D341Med (cell line): ENCODE measurements around the gene CLCF1.

Source experiments
- DNase-seq: peaks from one replicate; pipeline ENCODE4 v3.0.0; 2012; ENCODE audit warnings: low spot score

Gene CLCF1

DNA sequence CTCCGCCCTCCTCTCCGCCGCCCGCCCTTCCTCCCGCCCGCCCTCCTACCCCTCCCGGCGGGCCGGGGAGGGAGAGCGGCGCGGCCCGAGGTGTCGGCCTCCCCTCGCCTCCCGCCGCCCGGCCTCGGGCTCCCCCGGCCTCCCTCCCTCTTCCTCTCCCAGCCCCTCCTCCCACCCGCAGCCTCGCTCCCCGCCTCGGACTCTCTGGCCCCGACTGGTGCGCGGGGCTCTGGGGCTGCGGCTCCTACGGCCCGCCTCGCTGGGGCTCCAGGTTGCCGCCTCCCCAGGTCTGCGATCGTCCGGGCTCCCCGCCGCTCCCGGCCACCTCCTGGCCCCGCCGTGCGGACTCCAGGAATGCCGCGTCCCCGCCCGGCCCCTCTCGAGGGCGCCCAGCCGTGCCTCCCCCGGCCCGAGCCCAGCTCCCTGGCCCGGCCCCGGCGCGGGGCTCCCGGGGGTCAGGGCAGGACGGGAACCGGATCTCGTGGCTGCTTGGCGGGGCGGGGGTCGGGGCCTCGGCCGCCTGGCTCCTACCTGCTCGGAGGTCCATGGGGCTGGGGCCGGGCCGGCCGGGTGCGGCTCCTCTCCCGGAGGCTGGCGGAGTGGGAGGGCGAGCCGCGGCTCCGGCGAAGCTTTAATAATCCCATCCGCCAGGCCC lies at the start of gene CLCF1:
TSS of gene CLCF1 (minus strand) at position 606 of the 655 bp plus-strand sequence. CDS start at position 547, 59 bp downstream.
- DNase-seq: peak; percentile 78

DNA sequence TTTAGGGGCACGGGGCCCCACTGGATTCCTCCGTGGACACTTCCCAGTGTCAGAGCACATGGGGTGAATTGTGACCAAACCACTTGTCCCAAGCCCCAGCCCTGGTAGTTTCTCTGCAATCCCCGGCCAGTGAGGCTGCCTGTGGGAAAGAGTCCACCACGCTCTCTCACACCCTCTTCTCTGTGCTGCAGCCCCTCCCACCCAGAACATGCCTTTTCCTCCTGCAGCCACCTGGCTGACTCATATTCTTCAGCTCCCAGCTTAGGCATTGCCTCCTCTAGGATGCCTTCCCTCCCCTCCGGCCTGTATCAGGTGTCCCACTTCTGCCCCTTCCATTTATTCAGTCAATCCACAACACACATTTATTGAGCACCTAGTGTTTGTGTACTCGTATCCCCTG lies 49.5 kb upstream of the CLCF1 start:
- no peak for DNase-seq

DNA sequence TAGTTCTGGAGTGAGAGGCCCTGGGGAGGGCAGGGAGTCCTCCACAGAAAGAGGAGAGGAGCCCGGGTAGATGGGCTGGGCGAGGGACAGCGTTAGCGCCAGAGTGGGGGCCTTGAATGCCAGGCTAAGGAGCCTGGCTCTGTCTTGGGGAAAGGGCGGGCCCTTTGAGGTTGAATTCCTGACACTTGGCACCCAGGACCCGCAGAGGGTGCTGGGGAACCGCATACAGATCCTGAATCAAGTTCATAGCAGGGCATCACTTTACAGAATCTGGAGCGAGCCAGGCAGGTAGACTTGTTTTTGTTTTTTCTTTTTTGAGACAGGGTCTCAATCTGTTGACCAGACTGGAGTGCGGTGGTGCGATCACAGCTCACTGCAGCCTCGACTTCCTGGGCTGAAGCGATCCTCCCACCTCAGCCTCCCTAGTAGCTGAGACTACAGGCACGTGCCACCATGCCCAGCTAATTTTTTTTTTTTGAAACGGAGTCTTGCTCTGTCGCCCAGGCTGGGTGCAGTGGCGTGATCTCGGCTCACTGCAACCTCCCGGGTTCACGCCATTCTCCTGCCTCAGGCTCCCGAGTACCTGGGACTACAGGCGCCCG lies 48.1 kb upstream of the CLCF1 start:
- no peak for DNase-seq

DNA sequence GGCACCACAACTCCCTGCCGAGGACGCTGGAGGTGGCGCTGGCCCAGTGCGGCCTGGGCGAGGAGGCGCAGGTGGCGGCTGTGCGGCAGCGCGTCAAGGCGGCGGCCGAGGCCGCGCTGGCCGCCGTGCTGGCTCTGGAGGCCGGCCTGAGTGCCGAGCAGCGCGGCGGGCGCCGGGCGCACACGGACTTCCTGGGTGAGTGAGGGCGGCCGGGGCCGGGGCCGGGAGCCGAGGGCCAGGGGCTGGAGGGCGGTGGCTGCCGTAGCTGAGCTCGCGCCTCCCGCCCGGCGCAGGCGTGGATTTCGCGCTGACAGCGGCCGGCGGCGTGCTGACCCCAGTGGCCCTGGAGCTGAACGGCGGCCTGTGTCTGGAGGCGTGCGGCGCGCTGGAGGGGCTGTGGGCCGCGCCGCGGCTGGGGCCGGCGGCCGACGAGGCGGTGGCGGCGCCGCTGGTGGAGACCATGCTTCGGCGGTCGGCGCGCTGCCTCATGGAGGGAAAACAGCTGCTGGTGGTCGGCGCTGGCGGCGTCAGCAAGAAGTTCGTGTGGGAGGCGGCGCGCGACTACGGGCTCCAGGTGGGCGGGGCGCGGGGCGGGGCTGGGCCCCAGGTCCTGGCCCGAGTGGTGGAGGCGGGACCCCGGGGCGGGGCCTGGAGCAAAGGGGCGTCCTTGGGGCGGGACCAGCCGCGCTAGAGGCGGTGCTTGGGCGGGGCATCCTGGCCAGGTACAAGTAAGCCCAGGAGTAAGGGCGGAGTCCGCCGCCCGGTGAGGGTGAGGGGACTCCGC lies 47.4 kb upstream of the CLCF1 start:
- peak; percentile 98 for DNase-seq

DNA sequence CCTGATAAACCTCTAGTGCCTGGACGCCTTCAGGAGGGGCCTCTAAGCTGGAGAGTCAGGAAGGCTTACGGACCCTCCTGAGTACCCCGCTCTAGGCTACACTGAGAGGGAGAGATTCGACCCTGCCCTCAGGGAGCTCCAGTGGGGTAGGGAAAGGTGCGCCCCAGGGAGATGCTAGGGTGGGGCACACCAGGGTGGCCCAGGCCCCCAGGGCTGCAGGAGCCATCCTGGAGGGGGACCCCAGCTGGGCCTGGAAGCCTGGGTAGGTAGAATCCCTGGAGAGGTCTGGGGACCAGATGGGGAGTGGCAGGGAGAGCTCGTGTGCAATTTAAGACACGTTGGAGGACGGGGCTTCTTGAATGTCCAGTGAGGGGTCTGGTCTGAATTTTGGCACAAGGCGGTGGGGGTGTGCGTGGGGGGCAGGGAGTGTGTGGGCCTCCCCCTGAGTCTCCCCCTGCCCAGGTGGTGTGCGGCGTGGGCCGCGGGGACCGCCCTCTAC lies 46.8 kb upstream of the CLCF1 start:
- no peak for DNase-seq

DNA sequence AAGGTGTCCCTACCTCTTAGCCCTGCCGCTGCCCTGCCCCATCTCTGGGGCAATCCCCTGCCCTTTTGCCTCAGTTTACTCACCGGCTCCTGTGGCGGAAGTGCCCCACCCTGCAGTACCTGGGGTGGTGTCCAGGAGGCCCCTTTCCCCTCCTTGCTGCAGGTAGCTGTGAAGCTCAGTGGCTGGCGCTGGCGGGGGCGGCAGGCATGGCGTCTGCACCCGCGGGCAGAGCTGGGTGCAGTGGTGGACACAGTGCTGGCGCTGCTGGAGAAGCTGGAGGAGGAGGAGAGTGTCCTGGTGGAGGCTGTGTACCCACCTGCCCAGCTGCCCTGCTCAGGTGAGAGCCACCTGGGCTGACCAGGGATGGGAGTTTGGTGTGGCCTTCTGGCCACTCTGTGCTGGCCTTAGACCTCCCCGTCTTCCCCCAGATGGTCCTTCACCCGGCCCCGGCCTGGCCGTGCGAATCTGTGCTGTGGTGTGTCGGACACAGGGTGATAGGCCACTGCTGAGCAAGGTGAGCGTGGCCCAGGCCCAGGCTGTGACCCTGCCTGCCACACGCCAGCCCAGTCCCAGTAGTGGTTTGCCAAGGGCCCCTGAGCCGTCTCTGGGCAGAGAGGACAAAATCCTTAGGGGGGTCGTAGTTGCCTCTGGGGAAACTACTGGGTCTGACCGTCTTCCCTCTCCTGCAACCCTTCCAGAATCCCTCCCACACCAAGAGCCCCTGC lies 46.1 kb upstream of the CLCF1 start:
- no peak for DNase-seq

DNA sequence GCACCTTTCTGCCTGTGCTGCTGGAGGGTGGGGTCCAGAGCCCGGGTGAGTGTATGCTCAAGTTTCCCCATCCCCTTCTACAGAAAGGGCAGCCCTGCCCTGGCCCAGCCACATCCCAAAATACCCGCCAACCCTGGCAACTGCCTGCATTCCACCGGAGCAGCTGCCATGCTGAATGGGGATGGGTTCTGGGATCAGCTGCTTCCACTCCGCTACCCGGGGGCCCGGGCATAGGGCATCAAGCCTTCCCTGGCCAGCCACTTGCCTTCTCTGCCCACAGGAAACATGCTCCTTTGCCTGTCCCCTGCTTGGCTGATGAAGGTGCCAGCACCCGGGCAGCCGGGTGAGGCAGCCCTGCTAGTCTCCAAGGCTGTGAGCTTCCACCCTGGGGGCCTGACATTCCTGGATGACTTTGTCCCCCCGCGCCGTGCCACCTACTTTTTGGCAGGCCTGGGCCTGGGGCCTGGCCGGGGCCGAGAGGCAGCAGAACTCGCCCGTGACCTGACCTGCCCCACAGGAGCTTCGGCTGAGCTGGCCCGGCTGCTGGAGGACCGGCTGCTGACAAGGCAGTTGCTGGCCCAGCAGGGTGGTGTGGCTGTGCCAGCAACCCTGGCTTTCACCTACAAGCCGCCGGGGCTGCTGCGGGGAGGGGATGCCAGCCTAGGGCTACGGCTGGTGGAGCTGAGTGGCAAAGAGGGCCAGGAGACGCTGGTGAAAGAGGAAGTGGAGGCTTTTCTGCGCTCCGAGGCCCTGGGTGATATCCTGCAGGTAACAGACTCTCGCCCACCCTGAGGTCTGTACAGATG lies 45.3 kb upstream of the CLCF1 start:
- DNase-seq: no peak

DNA sequence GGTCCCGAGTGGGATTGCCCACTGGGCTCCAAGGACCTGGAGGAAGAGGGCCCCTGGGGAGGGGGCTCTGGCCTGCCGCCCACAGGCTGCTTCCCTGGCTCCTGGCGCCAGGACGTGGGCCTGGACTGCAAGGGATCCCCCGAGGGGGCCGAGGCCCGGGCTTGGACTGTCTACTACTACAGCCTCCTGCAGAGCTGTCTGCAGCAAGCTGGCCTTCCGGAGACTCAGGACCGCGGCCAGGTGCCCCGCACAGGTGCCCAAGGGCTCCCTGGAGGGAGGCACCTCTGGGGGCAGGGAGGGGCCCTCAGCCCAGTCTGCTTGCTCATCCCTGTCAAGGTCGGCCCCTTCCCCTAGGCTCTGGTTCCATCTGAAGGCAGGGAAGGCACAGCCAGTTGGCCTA lies 44.0 kb upstream of the CLCF1 start:
- DNase-seq: no peak

DNA sequence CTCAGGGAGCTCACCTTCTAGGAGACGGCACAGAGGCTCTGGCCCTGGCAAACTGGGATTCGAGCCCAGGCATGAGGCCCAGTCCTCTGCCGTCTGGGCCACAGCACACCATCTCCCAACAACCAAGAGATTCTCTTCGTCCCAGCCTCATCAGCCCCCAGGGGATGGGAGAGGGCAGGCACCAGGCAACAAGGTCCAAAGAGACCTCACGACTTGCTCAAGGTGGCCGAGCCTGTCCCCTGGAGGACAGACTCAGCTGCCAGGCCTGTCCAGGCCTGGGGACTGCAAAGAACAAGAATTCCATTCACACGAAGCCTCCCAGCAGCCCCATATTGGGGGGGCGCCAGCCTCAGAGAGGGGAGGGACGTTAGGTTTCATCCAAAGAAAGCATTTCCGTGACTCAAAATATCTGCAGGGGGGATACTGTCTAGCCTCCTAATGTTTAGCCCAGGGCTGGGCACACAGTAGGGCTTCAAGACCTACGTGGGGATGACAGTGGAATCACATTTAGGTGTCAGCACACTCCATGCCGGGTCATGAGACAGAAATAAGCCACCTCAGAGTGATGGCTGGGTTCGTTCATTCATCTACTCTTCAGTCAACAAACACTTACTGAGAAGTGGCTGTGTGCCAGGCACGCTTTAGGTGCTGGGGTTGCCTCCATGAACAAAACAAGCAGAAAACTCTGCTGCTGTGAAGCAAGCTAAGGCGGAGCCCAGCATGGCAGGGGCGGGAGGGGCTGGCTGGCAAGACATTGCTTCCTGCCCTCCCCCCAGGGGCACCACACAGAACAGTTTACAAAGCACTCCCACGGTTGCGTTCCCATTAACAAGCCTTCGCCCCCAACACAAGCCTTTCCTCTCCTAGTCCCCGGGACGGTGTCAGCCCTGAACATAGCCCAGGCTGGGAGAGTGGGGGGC lies 43.3 kb upstream of the CLCF1 start:
- no peak for DNase-seq

DNA sequence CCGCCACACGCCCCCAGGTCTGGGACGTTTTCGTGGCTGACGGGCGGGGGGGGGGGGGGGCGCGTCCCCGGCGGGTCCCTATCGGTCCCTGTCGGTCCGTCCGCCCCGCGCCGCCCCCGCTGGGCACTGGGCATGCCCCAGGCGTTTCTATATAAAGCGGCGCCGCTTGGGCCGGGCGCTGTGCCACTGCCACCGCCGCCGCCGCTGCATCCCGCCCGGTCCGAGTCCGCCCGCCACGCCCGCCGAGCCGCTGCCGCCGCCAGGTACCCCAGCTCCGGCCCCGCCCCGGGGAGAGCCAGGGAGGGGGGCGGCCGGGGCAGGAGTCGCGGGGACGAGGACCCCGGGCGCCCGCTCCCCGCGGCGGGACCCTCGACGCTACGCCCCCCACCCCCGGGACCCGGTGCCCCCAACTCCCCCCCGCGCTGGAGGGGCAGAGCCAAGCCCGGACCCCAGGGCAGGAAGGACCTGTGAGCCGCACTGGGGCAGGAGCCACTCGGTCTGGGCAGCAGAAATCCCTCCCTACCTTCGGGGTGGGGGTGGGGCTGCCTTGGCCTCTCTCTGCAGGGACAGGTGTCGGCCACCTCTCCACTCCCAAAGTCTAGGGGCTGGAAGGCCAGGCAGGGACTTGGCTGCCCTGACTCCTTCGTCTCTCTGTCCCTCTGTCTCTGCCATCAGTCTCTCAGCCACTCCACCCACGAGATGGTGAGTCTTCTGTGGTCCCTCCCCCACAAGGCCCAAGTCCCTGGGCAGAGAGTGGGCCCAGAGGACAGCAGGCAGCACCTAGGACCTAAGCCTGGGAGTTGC lies 42.3 kb upstream of the CLCF1 start, which contains the start of gene CARNS1:
TSS of gene CARNS1 (plus strand) at position 178 of the 804 bp plus-strand sequence. CDS start at position 700, 522 bp downstream.
- no peak for DNase-seq

DNA sequence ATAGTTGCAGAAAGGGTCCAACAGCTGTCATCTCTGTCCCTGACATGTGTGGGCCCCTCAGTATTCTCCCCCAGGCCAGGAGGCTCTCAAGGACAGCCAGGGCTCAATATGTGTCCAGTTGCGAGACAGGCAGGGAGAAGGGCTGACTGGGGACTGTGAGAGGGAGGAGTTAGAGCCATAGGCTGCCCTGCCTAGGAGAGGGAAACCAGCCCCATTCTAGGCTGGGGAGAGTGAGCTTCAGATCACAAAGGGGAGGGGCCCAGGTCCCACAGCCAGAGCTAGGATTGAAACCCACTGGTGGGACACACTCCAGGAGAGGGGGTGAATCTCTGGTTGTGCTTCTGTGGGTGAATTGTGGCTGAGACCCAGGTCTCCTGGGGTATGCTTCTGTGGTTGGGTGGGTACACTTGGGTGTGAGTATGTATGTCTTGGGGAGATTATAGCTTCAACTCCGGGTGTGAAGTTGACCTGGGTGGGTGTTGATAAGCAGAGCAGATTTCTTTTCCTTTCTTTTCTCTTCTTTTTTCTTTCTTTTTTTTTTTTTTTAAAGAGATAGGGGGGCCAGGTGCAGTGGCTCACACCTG lies 40.0 kb upstream of the CLCF1 start:
- no peak for DNase-seq

DNA sequence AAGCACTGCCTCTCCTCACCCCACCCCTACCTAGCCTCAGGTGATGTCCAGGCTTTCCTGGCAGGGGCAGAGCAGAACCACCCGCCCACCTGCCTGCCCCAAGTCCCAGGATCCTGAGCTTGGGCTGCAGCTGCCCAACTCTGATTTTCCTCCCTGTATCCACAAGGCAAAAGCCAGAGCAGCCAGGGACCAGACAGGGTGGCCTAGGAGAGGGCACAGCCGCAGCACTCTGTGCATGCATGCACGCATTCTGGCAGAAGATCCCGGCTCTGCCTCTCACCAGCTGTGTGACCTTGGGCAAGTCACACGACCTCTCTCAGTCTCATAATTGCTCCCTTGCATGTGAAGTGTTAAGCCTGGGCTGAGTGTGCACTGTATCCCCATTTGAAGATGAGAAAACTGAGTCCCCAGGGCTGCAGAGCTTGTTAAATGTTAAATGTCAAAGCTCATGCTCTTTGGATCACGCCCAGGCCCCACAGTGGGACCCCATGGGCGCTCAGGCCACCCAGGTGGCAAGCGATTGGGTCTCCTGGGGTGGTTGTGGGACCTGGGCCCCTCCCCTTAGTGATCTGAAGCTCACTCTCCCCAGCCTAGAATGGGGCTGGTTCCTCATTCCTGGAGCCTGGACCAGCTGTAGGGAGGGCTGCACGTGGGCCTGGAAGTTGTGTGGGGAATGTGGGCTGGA lies 39.2 kb upstream of the CLCF1 start:
- DNase-seq: no peak

DNA sequence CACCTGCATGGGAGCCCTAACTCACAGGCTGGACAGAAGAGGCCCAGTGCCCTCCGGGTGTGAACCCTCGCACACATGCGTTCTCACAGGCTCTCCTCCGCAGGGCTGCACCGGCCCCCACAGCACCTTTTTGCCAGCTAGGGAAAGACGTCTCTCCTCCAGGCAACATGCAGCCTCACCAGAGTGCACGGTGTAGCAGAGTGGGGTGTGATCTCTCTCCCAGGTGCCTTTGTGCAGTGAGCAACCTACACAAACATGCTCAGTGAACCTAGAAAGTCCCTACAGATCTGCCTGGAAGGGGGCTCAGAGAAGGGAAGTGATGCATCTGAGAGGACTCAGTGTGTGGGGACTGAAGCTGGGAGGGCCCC lies 38.4 kb upstream of the CLCF1 start:
- no peak for DNase-seq

DNA sequence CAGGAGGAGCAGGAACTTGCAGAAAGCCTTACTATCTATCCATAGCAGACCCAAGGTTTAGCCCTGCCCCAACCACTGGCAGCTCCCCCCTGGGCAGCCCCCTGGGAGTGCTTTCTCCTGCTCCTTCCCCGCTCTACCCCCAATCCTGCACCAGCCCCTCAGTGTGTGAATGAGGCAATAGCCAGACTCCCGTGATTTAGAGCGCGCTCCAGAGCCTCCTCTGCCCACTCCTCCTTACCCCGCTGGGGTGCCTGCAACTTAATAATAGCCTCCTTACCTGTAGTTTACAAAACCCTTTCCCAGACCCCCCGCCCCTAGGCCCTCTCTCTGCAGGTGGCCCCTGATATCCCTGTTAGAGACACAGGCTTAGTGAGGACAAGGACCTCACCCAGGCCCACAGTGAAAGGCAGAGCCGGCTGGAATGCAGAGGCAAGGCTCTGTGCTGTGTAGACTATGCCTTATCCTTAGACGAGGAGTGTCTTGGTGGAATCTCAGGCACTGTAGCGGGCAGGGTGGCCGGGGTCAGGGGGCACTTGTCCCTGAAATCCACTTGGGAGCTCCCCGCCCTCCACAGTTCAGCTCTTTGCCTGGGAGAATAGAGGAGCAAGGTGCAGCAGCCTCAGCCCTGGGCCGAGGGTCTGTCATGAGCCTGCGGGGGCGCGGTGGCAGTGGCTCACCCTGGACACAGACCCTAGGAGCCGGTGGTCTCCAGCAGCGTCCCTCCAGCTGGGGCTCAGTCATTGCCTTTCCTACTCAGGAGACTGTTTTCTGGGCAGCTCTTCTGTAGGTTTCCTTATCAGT lies 37.8 kb upstream of the CLCF1 start:
- DNase-seq: no peak

DNA sequence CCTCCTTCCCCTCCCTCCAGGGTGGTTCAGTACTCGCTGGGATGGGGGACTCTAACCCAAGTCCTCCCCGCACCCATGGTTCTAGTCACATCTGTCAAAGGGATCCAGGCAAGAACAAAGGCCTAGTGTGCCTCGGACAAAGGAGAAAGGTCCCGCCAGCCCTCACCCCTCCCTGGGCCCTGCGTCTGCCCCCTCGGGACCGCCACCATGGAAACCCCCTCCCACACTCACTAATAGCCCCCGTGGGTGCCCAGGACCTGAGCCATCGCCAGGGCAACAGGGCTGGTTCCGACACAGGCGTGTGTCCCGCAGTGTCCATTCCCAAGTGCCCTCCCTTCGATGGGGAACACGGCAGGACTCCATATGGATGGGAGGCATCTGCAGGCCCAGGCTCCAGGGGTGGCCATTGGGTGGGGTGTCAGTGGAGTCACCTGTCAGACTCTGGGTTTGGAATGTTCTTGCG lies 37.0 kb upstream of the CLCF1 start:
- no peak for DNase-seq

DNA sequence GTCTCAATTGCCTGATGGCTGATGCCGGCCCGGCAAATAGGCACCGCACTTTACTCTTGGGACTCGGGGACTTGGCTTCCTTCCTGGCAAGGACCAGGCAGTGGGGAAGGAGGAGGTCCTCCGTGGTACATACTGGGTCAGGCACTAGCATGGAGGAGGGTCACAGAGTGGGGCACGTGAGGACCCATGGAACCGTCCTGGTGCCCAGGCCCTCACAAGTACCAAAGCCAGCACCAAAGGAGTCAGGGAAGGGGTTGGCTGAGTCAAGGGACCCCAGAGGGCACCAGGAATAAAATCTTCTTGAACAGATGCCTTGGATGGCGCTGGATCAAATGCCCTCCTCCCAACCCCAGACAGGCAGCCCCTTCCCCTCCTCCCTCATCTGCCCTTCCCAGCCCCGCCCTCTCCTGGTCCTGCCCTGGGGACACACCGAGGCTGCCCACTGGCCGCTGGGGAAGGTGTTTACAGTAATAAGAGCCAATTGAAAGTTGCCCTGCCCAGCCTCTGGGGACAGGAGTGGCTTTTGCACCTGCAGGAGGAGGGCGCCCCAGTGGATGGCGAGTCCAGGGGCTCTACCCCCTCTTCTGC lies 36.5 kb upstream of the CLCF1 start:
- DNase-seq: no peak

DNA sequence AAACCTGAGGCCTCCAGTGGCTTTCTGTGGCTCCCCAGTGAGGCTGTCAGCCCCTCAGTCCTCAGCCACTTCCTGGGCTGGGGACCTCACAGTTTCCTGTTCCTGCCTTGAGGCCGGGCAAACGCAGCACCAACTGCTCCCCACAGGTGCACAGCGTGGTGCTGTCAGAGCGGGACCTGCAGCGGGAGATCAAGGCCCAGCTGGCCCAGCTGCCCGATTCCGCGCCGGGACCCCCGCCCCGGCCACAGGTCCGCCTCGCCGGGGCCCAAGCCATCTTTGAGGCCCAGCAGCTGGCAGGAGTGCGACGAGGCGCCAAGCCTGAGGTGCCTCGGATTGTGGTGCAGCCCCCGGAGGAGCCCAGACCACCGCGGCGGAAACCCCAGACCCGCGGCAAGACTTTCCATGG lies 35.9 kb upstream of the CLCF1 start:
- DNase-seq: no peak
